HG03159 (cell line): ENCODE data around the gene EPHB1.

ENCODE experiments used
- ATAC-seq: cut with Tn5 transposase; IDR thresholded peaks from one replicate; pipeline ENCODE4 v1.9.1; 2021; ENCODE audit warnings: mild to moderate bottlenecking, moderate library complexity; ENCODE audit not compliant: unreplicated experiment

The EPHB1 gene

GRCh38 chr3:134903837-134904236 is 108.8 kb downstream of the EPHB1 start:
- peak; percentile 33 for ATAC-seq

GRCh38 chr3:134904241-134904771 is 109.2 kb downstream of the EPHB1 start:
- ATAC-seq: peak; percentile 96

- peak; percentile 1 for ATAC-seq
These were observed 110.0 kb downstream of the EPHB1 start for GRCh38 chr3:134904776-134905646.

GRCh38 chr3:134905647-134905935 is 110.5 kb downstream of the EPHB1 start:
- no peak for ATAC-seq

- ATAC-seq: no peak
These were observed 113.2 kb downstream of the EPHB1 start for GRCh38 chr3:134908271-134908670.

GRCh38 chr3:134910026-134910425 is 115.0 kb downstream of the EPHB1 start:
- ATAC-seq: no peak

- ATAC-seq: no peak
These were observed 116.8 kb downstream of the EPHB1 start for GRCh38 chr3:134911586-134912548.

- no peak for ATAC-seq
These were observed 121.4 kb downstream of the EPHB1 start for GRCh38 chr3:134916276-134916961.

GRCh38 chr3:134917631-134918030 is 122.6 kb downstream of the EPHB1 start:
- no peak for ATAC-seq

- ATAC-seq: peak; percentile 93
These were observed 123.4 kb downstream of the EPHB1 start for GRCh38 chr3:134918441-134918840.

- ATAC-seq: no peak
These were observed 127.0 kb downstream of the EPHB1 start for GRCh38 chr3:134922101-134922500.

GRCh38 chr3:134922866-134923265 is 127.8 kb downstream of the EPHB1 start:
- no peak for ATAC-seq

- no peak for ATAC-seq
These were observed 128.2 kb downstream of the EPHB1 start for GRCh38 chr3:134923286-134923685.

GRCh38 chr3:134927599-134927998 is 132.5 kb downstream of the EPHB1 start:
- no peak for ATAC-seq

- no peak for ATAC-seq
These were observed 133.3 kb downstream of the EPHB1 start for GRCh38 chr3:134928392-134928791.

GRCh38 chr3:134928819-134929218 is 133.8 kb downstream of the EPHB1 start:
- ATAC-seq: no peak

- ATAC-seq: no peak
These were observed 134.9 kb downstream of the EPHB1 start for GRCh38 chr3:134929976-134930375.

GRCh38 chr3:134931045-134931785 is 136.2 kb downstream of the EPHB1 start:
- ATAC-seq: no peak

- no peak for ATAC-seq
These were observed 137.0 kb downstream of the EPHB1 start for GRCh38 chr3:134932035-134932434.

- no peak for ATAC-seq
These were observed 138.9 kb downstream of the EPHB1 start for GRCh38 chr3:134933997-134934396.
